Ishikawa (cell line): ENCODE data around the gene RNF2.

Experiments
- CEBPB ChIP-seq: IDR thresholded peaks from 2 replicates; pipeline ENCODE4 v1.6.1; 2012
- CREB1 ChIP-seq: IDR thresholded peaks from 2 replicates; pipeline ENCODE4 v1.6.1; 2012; ENCODE audit warnings: low read depth
- EGR1 ChIP-seq: IDR thresholded peaks from 2 replicates; pipeline ENCODE4 v1.6.1; 2012
- EP300 ChIP-seq: IDR thresholded peaks from 2 replicates; pipeline ENCODE4 v1.6.1; 2012; ENCODE audit warnings: borderline replicate concordance
- FOXM1 ChIP-seq: IDR thresholded peaks from 2 replicates; pipeline ENCODE4 v1.6.1; 2012; ENCODE audit warnings: low read depth, borderline replicate concordance
- NFIC ChIP-seq: IDR thresholded peaks from 2 replicates; pipeline ENCODE4 v1.6.1; 2012
- RAD21 ChIP-seq: IDR thresholded peaks from 2 replicates; pipeline ENCODE4 v1.6.1; 2012; ENCODE audit warnings: low read depth
- TAF1 ChIP-seq: IDR thresholded peaks from 2 replicates; pipeline ENCODE4 v1.6.1; 2012; ENCODE audit warnings: low read depth, mild to moderate bottlenecking
- TCF12 ChIP-seq: IDR thresholded peaks from 2 replicates; pipeline ENCODE4 v1.6.1; 2012; ENCODE audit warnings: low read depth
- TEAD4 ChIP-seq: IDR thresholded peaks from 2 replicates; pipeline ENCODE4 v1.6.1; 2012
- YY1 ChIP-seq: IDR thresholded peaks from 2 replicates; pipeline ENCODE4 v1.6.1; 2012; ENCODE audit warnings: low read depth
- ZBTB7A ChIP-seq: IDR thresholded peaks from 2 replicates; pipeline ENCODE4 v1.6.1; 2012; ENCODE audit warnings: low read depth
- TF ChIP-seq, protein P1 (sequence below): IDR thresholded peaks from 2 replicates; pipeline ENCODE4 v1.6.1; 2012; ENCODE audit warnings: low read depth, mild to moderate bottlenecking
- TF ChIP-seq, protein P2 (sequence below): IDR thresholded peaks from 2 replicates; pipeline ENCODE4 v1.6.1; 2012
- TF ChIP-seq, protein P3 (sequence below): IDR thresholded peaks from 2 replicates; pipeline ENCODE4 v1.6.1; 2012

The RNF2 gene

DNA sequence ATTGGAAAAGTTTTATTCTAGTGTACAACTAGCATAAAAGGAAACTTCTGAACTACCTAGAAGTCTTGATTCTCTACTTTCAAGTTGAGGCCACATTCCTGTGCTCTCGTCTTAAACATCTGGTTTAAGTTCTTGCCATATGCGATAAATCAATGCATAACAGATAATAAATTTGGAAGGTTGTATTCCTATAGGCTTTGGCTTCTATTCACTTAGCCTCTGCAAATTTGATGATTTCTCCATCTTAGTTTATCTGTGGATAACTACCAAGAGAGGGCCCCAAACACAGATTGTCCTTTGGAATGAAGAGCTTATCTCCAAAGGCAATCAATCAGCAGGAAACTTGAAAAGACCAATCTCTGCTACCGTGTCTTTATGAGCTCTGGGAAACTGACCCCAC, 11.7 kb upstream of the RNF2 start:
- TF ChIP-seq, protein P1, sequence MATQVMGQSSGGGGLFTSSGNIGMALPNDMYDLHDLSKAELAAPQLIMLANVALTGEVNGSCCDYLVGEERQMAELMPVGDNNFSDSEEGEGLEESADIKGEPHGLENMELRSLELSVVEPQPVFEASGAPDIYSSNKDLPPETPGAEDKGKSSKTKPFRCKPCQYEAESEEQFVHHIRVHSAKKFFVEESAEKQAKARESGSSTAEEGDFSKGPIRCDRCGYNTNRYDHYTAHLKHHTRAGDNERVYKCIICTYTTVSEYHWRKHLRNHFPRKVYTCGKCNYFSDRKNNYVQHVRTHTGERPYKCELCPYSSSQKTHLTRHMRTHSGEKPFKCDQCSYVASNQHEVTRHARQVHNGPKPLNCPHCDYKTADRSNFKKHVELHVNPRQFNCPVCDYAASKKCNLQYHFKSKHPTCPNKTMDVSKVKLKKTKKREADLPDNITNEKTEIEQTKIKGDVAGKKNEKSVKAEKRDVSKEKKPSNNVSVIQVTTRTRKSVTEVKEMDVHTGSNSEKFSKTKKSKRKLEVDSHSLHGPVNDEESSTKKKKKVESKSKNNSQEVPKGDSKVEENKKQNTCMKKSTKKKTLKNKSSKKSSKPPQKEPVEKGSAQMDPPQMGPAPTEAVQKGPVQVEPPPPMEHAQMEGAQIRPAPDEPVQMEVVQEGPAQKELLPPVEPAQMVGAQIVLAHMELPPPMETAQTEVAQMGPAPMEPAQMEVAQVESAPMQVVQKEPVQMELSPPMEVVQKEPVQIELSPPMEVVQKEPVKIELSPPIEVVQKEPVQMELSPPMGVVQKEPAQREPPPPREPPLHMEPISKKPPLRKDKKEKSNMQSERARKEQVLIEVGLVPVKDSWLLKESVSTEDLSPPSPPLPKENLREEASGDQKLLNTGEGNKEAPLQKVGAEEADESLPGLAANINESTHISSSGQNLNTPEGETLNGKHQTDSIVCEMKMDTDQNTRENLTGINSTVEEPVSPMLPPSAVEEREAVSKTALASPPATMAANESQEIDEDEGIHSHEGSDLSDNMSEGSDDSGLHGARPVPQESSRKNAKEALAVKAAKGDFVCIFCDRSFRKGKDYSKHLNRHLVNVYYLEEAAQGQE: no peak
- TF ChIP-seq FOXM1 (no peak), EP300 (no peak), EGR1 (no peak), YY1 (no peak), TCF12 (no peak)
- TF ChIP-seq, protein P2, sequence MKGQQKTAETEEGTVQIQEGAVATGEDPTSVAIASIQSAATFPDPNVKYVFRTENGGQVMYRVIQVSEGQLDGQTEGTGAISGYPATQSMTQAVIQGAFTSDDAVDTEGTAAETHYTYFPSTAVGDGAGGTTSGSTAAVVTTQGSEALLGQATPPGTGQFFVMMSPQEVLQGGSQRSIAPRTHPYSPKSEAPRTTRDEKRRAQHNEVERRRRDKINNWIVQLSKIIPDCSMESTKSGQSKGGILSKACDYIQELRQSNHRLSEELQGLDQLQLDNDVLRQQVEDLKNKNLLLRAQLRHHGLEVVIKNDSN: no peak
- TF ChIP-seq, protein P3, sequence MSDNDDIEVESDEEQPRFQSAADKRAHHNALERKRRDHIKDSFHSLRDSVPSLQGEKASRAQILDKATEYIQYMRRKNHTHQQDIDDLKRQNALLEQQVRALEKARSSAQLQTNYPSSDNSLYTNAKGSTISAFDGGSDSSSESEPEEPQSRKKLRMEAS: no peak

DNA sequence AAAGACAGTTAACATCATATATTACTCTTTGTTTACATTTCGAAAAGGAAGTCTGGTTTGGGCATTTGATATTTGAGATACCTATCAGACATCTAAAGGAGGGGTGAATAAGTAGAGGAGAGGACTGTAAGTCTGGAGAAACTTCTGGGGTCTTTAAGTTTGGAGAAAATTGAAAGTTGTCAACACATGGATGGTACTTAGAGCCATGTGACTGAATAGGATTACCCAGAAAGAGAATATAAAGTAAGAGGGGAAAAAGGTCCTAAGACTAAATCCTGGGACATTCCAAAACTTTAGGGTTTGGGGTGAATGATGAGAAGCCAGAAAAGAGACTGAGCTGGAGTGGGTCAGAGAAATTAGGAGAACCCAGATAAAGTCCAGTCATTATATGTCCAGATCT, 10.1 kb upstream of the RNF2 start:
- TF ChIP-seq TAF1: no peak
- no peak for TF ChIP-seq FOXM1
- TF ChIP-seq YY1: no peak
- no peak for TF ChIP-seq TCF12
- TF ChIP-seq EP300: no peak
- TF ChIP-seq, protein P1: no peak
- TF ChIP-seq TEAD4: no peak
- no peak for TF ChIP-seq CREB1
- TF ChIP-seq ZBTB7A: no peak
- no peak for TF ChIP-seq RAD21
- TF ChIP-seq NFIC: no peak

DNA sequence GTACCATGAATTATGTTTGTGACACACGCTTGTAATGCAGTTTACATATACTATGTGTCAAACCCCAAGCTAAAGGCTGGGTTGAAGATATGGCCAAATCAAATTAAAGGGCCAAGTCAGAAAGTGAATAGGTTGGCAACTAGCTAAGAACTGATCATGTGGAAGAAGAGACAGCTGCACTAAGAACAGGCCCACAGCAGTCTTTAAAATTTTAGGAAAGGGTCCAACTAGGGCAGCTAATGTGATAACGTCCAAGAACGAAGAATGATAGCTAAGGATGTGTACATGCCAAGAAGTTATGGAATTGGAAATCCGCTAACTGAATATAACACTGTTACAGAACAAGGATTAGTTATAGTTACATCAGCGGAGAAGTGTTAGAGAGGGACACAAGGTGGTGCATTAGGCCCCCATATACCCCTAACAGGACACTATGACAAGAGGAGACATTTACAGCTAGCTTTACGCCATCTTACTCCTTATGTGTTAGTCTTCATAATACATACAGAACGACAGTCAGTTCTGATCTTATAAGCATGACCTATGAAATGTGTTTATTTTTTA, 6.5 kb upstream of the RNF2 start:
- TF ChIP-seq TCF12 (no peak), CEBPB (no peak), ZBTB7A (no peak), FOXM1 (no peak), TEAD4 (no peak), NFIC (no peak), EP300 (no peak), YY1 (no peak), EGR1 (no peak), TAF1 (no peak), RAD21 (no peak), CREB1 (no peak)
- TF ChIP-seq, protein P3: no peak
- TF ChIP-seq, protein P1: no peak
- TF ChIP-seq, protein P2: no peak

DNA sequence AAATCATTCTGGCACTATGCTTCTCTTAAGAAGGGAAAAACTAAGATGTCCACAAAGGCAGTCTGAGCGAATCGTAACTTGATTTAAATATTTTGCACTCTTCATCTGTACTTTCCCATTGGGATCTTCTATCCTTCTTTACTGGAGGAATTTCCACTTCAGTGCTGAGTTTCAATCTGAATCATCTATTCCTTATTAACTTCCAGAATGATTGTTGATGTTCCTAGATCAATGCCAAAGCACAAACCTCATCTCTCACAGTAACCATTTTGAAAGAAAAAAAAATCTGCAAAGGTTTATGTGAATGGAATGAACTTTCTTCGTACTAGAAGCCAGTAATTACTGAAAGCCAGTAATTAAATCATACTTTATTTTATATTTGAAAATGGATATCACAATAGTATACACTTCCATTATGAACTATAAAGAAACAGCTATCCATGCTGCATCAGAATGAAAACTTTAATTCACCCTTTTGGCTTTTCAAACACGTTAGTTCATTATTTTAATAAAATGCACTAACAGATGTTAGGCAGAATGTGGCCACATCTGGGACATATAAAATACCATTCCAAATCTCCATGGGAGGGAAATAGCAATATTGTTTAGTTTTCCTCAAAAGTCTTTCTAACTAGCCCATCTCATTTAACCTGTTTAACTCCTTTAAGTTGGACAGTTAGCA, 5.5 kb upstream of the RNF2 start:
- TF ChIP-seq TCF12 (no peak), TAF1 (no peak)
